Motor neuron (in vitro differentiated cells): Measurements from ENCODE around the gene IL3RA. TPM values are rescaled to one million over a fixed set of nuclear protein-coding genes. Genes with fewer than 3 reads are reported as not detected.
"Not testable (repeated sequence)": the region's sequence is repeated elsewhere in the genome, so short reads cannot be mapped to it uniquely, and the experiment has no call there.

Source experiments
- ATAC-seq, 8 experiments: fragments of 200-7000 bp; cut with Tn5 transposase; replicated peaks in 6 of 8; 2 replicates each; pipeline ENCODE4 v1.8.0; 2021; ENCODE audit warnings: mild to moderate bottlenecking in 8 of 8, moderate library complexity in 8 of 8
- H3K27ac ChIP-seq, 2 donors: fragments of 250-450 bp; sonication (Bioruptor Pico); 2 replicates each; pipeline ENCODE4 v1.9.0; 2021; ENCODE audit warnings: antibody characterized with exemption in 2 of 2, mild to moderate bottlenecking in 2 of 2, moderate library complexity in 1 of 2
- H3K4me1 ChIP-seq, 2 donors: fragments of 250-450 bp; sonication (Bioruptor Pico); replicated peaks in 1 of 2; 2 replicates each; pipeline ENCODE4 v1.6.1; 2021; ENCODE audit warnings: antibody characterized with exemption in 2 of 2, mild to moderate bottlenecking in 2 of 2, moderate library complexity in 1 of 2
- H3K4me3 ChIP-seq, 5 donors: fragments of 250-450 bp; sonication (Bioruptor Pico); 2 replicates each; pipeline ENCODE4 v1.9.0; 2021; ENCODE audit warnings: antibody characterized with exemption in 5 of 5, mild to moderate bottlenecking in 5 of 5, moderate library complexity in 4 of 5
- WGBS, 10 experiments: fragments of 450-650 bp; shearing (Covaris generic); methylation state at CpG; one replicate each; pipeline ENCODE4 v1.0.0; 2022; 5-methylcytosine and 5-hydroxymethylcytosine counted together
- in situ Hi-C, 9 experiments: fragments of 400-800 bp; cut with MboI; loops; one replicate each; pipeline ENCODE4 v1.15.0; 2021; ENCODE audit warnings: low sequenced_read_pairs in 9 of 9, low pct_unique_long_range_greater_than_20kb in 2 of 9; ENCODE audit not compliant: unreplicated experiment in 9 of 9
- total RNA-seq, 8 experiments: library from RNA; unstranded; fragments of 300-600 nt; gene quantifications; 2 replicates each; pipeline versions ENCODE4 v1.2.3 to v1.2.4, GENCODE V29; 2022

Gene IL3RA
- total RNA-seq, 8 experiments from 2014 or later = 0.27 to 1.3 (median 0.55) TPM; not detected in 1

DNA sequence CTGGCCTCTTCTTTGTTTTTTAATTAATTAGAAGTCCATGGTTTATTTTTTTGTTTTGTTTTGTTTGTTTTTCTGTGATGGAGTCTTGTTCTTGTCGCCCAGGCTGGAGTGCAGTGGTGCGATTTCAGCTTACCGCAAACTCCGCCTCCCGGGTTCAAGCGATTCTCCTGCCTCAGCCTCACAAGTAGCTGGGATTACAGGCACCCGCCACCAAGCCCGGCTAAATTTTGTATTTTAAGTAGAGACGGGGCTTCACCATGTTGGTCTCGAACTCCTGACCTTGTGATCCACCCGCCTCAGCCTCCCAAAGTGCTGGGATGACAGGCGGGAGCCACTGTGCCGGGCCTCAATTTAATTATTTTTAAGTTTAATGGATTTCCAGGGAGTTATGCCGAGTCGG, 13.0 kb downstream of the IL3RA start:
- 58 to 100% (median 83%) methylated on average over 1 to 10 of the region's 15 CpGs; no CpG with 5 or more reads in 2 of the 10 experiments for WGBS, 10 experiments
- H3K27ac ChIP-seq, in situ Hi-C loops, ATAC-seq, H3K4me3 ChIP-seq, H3K4me1 ChIP-seq: not testable (repeated sequence)

DNA sequence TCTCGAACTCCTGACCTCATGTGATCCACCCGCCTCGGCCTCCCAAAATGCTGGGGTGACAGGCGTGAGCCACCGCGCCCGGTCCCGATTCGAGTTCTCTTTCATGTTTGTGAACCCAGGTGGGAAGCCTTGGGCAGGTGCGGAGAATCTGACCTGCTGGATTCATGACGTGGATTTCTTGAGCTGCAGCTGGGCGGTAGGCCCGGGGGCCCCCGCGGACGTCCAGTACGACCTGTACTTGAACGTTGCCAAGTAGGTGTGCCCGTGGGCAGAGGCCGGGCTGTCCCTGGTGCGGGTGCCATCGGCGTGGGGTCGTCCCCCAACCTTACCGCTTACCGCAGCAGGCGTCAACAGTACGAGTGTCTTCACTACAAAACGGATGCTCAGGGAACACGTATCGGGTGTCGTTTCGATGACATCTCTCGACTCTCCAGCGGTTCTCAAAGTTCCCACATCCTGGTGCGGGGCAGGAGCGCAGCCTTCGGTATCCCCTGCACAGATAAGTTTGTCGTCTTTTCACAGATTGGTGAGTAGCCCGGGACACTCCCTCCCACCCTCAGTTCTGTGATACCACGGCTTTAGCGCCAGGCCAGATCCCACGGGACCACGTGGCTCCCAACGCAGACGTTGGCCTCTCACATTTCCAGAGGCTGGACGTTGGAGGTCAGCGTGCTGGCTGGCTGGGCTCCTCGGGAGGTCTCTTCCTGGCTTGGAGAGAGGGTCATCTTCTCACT, 15.6 kb downstream of the IL3RA start:
- H3K4me1 ChIP-seq = peaks cover 0 to 2% of the 10 kb centered on the region in 2 donors
- no peak for ATAC-seq
- no peak overlapping the region for H3K4me3 ChIP-seq
- whole genome bisulfite sequencing, 10 experiments = 85 to 100% (median 97%) methylated on average over 3 to 21 of the region's 49 CpGs; no CpG with 5 or more reads in 4 of the 10 experiments
- in situ Hi-C loops = no loop called here
- H3K27ac ChIP-seq = no peak overlapping the region

DNA sequence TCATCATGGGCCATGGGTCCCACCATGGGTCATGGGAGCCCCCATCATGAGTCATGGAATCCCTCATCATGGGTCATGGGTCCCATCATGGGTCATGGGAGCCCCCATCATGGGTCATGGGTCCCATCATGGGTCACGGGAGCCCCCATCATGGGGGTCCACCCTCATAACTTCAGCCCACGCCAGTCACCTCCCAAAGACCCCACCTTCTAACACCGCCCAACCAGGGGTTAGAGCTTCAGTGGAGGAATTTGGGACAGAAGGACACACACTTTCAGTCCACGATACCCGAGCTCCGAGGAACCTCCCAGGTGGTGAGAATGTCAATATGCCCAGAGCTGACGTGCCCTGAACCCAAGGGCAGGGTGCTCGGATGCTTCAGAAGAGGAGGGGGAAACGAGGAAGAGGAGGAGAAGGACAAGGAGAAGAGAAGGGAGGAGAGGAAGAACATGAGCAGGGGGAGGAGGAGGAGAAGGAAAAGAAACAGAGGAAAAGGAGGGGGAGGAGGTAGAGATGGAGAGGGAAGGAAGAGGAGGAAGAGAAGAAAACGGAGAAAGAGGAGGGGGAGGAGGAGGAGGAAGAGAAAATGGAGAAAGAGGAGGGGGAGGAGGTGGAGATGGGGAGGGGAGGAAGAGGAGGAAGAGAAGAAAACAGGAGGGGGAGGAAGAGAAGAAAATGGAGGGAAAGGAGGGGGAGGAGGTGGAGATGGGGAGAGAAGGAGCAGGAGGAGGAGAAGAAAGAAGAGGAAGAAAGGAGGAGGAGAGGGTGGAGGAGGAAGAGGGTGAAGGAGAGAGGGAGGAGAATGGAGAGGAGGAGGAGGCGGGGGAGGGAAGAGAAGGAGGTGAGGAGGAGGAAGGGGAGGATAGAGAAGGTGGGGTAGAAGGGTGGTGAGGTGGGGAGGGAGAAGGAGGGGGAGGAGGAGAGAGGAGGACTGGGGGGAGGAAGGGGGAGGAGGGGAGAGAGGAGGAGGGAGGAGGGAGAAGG, 17.7 kb downstream of the IL3RA start:
- Histone ChIP-seq H3K4me3 (no peak overlapping the region), H3K27ac (no peak overlapping the region), H3K4me1 (peaks cover 0 to 2% of the 10 kb centered on the region in 2 donors)
- WGBS, 10 experiments = 37 to 100% (median 88%) methylated on average over 1 to 7 of the region's 11 CpGs; no CpG with 5 or more reads in 2 of the 10 experiments
- in situ Hi-C loops = no loop called here
- ATAC-seq = peak in 3 of 8 experiments; percentile 13 to 24 (median 20)

DNA sequence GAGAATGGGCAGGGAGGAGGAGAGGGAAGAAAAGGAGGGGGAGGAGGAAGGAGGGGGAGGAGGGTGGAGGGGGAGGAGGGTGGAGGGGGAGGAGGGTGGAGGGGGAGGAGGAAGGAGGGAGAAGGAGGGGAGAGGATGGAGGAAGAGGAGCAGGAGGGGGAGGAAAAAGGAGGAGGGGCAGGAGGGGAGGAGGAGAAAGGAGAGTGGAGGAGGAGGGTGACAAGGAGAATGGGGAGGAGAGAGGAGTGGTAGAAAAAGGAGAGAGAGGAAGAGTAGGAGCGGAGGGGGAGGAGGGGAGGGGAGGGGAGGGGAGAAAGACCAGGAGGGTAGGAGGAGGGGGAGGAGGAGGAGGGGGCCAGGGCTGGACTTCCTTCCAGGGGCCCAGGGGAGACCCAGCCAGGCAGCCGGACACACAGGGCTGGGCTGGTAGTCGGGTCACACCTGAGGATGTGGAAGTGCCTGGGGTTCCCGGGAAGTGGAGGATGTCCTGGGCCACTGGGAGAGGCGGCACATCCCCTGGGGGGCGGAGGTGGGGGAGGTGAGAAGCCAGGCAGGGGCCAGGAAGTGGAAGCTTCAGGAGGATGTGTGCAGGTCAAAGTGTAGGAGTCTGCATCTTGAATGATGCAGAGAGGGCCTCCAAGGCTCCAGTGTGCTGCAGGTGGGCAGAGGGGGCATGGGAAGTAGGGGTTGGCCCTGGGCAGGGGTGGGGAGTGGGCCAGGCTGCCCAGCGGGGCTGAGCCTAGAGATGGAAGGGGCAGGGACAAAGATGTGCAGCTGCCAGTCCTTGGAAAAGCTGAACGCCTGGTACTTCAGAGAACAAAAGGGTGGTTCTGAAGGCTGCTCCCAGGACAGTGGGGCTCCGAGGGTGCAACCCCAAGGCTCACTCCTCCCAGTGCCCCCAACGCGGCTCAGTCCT, 18.8 kb downstream of the IL3RA start:
- ATAC-seq = peak; percentile 41 to 70 (median 63)
- peaks cover 0 to 2% of the 10 kb centered on the region in 2 donors for H3K4me1 ChIP-seq
- H3K27ac ChIP-seq = peak overlapping the region in 1 of 2 donors; percentile 28
- no peak overlapping the region for H3K4me3 ChIP-seq
- in situ Hi-C loops = no loop called here
- 0 to 63% (median 20%) methylated on average over 1 to 3 of the region's 11 CpGs; no CpG with 5 or more reads in 3 of the 10 experiments for WGBS, 10 experiments

DNA sequence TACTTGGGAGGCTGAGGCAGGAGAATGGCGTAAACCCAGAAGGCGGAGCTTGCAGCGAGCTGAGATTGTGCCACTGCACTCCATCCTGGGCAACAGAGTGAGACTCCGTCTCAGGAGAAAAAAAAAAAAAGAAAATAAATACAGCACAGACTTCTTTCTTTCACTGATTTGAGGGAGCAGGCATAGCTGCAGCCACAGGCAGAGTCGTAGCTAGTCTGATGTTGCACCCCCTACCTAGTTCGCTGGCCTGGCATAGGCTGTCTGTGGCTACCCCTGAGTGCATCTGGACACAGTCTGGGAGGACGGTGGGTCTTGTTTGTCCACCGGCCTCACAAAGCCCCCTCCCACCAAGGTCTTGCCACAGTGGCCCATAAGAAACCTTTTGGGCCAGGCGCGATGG, 21.4 kb downstream of the IL3RA start:
- H3K4me1 ChIP-seq = peaks cover 0 to 2% of the 10 kb centered on the region in 2 donors
- WGBS, 10 experiments = 53 to 100% (median 93%) methylated on average over 2 to 8 of the region's 10 CpGs; no CpG with 5 or more reads in 1 of the 10 experiments
- in situ Hi-C loops = no loop called here
- ATAC-seq = no peak
- H3K27ac ChIP-seq = no peak overlapping the region
- H3K4me3 ChIP-seq = no peak overlapping the region

DNA sequence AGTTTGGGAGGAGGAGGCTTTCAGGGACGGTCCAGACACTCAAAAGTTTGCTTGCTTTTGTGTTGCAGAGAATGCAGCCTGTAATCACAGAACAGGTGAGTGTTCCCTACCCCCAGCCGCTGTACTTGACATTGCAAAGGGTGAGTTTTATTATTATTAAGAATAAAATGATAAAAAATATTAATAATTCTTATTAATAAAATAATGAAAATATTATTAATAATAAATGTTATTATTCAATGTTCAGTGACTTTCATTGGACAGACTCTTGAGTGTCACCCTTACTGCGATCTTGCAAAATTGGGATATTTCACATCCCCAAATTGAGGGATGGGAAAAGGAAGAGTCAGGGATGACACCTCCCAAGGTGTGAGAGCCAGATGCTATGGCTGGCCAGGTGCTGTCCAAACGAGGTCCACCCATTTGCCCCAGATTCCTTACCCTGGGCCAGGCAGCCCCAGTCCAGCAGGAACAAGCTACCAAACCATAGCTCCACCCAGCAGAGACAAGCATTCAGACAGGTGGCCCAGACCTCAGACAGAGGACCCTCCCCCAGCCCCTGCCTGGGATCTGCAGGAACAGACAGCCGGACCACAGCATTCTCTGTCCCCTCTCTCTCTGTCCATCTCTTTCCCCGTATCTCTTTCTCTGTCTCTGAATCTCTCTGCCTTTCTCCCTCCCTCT, 22.4 kb downstream of the IL3RA start:
- Histone ChIP-seq H3K4me1 (peaks cover 0 to 2% of the 10 kb centered on the region in 2 donors), H3K4me3 (no peak overlapping the region), H3K27ac (no peak overlapping the region)
- in situ Hi-C loops = no loop called here
- 56 to 100% (median 87%) methylated on average over 2 to 5 of the region's 6 CpGs; no CpG with 5 or more reads in 1 of the 10 experiments for WGBS, 10 experiments
- no peak for ATAC-seq

DNA sequence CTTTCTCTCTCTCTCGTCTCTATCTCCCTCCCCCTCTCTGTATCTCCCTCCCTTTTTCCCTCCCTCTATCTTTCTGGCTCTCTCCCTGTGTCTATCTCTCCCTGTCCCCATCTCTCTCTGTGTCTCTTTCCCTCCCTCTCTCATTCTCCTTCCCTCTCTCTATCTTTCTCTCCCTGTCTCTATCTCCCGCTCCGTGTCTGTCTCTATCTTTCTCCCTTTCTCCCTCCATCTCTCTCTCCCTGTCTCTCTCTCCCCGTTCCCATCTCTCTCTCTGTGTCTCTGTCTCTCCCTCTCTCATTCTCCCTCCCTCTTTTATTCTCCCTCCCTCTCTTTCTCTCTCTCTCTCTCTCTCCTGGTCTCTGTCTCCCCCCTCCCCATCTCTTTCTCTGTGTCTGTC, 22.9 kb downstream of the IL3RA start:
- no peak overlapping the region for H3K4me3 ChIP-seq
- WGBS, 10 experiments = 42 to 96% (median 78%) methylated on average over 2 to 4 of the region's 4 CpGs; no CpG with 5 or more reads in 4 of the 10 experiments
- no peak for ATAC-seq
- H3K27ac ChIP-seq = no peak overlapping the region
- peaks cover 0 to 2% of the 10 kb centered on the region in 2 donors for H3K4me1 ChIP-seq
- in situ Hi-C loops = no loop called here

DNA sequence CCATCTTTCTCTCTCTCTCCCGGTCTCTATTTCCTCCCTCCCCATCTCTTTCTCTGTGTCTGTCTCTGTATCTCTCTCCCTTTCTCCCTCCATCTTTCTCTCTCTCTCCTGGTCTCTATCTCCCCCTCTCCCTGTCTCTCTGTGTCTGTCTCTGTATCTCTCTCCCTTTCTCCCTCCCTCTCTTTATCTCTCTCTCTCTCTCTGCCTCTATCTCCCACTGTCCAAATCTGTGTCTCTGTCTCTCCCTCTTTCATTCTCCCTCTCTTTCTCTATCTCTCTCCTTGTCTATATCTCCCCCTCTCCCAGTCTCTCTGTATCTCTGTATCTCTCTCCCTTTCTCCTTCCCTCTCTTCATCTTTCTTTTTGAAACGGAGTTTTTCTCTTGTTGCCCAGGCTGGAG, 23.6 kb downstream of the IL3RA start:
- WGBS, 10 experiments = 50 to 100% (median 80%) methylated on average over 1 to 2 of the region's 2 CpGs; no CpG with 5 or more reads in 1 of the 10 experiments
- Histone ChIP-seq H3K27ac (no peak overlapping the region), H3K4me1 (peaks cover 0 to 2% of the 10 kb centered on the region in 2 donors), H3K4me3 (no peak overlapping the region)
- in situ Hi-C loops = no loop called here
- ATAC-seq = no peak

DNA sequence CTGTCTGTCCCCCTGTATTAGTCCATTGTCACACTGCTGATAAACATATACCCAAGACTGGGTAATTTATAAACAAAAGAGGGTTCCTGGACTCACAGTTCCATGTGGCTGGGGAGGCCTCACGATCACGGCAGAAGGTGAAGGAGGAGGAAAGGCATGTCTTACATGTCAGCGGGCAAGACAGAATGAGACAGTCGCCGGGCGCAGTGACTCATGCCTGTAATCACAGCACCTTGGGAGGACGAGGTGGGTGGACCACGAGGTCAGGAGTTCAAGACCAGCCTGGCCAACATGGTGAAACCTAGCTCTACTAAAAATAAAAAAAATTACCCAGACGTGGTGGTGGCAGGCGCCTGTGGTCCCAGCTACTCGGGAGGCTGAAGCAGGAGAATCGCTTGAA, 24.7 kb downstream of the IL3RA start:
- 60 to 85% (median 81%) methylated on average over 2 to 9 of the region's 12 CpGs; no CpG with 5 or more reads in 2 of the 10 experiments for WGBS, 10 experiments
- no peak for ATAC-seq
- H3K4me1 ChIP-seq = no peaks in the 10 kb centered on the region
- in situ Hi-C loops = no loop called here
- H3K27ac ChIP-seq = no peak overlapping the region
- no peak overlapping the region for H3K4me3 ChIP-seq

DNA sequence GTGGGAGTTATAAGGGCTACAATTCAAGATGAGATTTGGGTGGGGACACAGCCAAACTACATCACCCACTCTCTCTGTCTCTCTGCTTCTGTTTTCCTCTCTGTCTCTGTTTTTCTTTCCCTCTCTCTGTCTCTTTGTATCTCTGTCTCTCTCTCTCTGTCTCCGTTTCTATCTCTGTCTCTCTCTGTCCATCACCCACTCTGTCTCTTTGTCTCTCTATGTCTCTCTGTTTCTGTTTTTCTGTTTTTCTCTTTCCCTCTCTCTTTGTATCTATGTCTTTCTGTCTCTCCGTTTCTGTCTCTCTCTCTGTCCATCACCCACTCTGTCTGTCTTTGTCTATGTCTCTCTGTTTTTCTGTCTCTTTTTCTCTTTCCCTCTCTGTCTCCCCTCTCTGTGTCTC, 25.3 kb downstream of the IL3RA start:
- no peaks in the 10 kb centered on the region for H3K4me1 ChIP-seq
- no peak overlapping the region for H3K4me3 ChIP-seq
- no peak overlapping the region for H3K27ac ChIP-seq
- ATAC-seq = no peak
- WGBS, 10 experiments = 16 to 100% (median 76%) methylated on average over 1 to 2 of the region's 2 CpGs
- in situ Hi-C loops = no loop called here

DNA sequence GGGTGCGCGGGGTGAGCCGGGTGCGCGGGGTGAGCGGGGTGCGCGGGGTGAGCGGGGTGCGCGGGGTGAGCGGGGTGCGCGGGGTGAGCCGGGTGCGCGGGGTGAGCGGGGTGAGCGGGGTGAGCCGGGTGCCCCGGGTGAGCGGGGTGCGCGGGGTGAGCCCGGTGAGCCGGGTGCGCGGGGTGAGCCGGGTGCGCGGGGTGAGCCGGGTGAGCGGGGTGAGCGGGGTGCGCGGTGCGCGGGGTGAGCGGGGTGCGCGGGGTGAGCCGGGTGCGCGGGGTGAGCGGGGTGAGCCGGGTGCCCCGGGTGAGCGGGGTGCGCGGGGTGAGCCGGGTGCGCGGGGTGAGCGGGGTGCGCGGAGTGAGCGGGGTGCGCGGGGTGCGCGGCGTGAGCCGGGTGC, 29.8 kb downstream of the IL3RA start:
- in situ Hi-C loops, H3K27ac ChIP-seq, H3K4me1 ChIP-seq, ATAC-seq, H3K4me3 ChIP-seq: not testable (repeated sequence)
- no CpG with 5 or more reads among the region's 63 CpGs for WGBS, 10 experiments

DNA sequence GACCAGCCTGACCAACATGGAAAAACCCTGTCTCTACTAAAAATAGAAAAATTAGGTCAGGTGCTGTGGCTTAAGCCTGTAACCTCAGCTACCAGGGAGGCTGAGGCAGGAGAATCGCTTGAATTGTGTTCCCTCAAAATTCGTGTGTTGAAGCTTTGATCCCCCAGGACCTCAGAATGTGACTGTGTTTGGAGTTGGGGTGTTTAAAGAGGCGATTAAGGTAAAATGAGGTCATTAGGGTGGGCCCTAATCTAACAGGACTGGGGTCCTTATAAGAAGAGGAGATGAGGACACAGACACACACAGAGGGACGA, 31.8 kb downstream of the IL3RA start:
- in situ Hi-C loops = no loop called here
- no peak for ATAC-seq
- Histone ChIP-seq H3K4me3 (no peak overlapping the region), H3K4me1 (no peaks in the 10 kb centered on the region), H3K27ac (no peak overlapping the region)
- 60 to 100% (median 80%) methylated on average over 1 to 2 of the region's 4 CpGs; no CpG with 5 or more reads in 3 of the 10 experiments for WGBS, 10 experiments
